Measurements from ENCODE around the gene BHLHE23. TPM values are rescaled to one million over a fixed set of nuclear protein-coding genes. Genes with fewer than 3 reads are reported as not detected.

BHLHE23 gene
- total RNA-seq, 1 experiment from 2014 or later: not detected

DNA sequence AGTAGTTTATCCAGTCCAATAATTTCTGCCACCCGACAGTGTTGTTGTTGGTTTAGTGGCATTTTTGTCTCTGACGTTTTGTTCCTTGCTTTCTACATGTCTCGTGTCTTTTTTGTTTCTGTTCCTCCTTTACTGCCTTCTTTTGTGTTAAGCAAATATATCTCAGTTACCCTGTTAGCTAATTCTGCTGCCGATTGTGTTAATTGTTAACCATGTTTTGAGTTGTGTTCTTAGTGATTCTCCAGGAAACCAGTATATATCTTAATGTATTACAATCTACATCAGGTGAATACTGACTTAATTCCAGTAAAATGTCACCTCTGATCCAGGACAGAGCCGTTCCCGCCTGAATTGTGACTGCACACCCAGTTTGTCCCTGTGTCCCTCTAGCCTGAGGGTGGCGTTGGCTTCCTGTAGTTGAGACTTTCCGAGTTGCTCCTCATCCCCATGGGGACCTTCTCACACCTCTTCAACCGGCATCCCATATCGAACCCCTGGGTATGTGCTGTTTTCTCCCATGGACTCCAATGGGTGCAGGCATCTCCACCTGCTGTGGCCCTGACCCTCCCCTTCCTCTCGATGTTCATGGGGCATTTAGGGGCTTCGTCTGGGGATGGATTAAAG lies 35.8 kb upstream of the BHLHE23 start:
- TF ChIP-seq RAD21 (IDR thresholded peaks at IDR 0.05; ENCODE audit: low read depth): peak; percentile 34; the same call in 1 of the 2 replicates
- TF ChIP-seq, protein P1, sequence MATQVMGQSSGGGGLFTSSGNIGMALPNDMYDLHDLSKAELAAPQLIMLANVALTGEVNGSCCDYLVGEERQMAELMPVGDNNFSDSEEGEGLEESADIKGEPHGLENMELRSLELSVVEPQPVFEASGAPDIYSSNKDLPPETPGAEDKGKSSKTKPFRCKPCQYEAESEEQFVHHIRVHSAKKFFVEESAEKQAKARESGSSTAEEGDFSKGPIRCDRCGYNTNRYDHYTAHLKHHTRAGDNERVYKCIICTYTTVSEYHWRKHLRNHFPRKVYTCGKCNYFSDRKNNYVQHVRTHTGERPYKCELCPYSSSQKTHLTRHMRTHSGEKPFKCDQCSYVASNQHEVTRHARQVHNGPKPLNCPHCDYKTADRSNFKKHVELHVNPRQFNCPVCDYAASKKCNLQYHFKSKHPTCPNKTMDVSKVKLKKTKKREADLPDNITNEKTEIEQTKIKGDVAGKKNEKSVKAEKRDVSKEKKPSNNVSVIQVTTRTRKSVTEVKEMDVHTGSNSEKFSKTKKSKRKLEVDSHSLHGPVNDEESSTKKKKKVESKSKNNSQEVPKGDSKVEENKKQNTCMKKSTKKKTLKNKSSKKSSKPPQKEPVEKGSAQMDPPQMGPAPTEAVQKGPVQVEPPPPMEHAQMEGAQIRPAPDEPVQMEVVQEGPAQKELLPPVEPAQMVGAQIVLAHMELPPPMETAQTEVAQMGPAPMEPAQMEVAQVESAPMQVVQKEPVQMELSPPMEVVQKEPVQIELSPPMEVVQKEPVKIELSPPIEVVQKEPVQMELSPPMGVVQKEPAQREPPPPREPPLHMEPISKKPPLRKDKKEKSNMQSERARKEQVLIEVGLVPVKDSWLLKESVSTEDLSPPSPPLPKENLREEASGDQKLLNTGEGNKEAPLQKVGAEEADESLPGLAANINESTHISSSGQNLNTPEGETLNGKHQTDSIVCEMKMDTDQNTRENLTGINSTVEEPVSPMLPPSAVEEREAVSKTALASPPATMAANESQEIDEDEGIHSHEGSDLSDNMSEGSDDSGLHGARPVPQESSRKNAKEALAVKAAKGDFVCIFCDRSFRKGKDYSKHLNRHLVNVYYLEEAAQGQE (IDR thresholded peaks at IDR 0.05; ENCODE audit: low read depth): no peak
- no peak for TF ChIP-seq EGR1 (IDR thresholded peaks at IDR 0.05; ENCODE audit: low read depth)
- TF ChIP-seq EZH2 (IDR thresholded peaks at IDR 0.05): no peak
- TF ChIP-seq, protein P2, sequence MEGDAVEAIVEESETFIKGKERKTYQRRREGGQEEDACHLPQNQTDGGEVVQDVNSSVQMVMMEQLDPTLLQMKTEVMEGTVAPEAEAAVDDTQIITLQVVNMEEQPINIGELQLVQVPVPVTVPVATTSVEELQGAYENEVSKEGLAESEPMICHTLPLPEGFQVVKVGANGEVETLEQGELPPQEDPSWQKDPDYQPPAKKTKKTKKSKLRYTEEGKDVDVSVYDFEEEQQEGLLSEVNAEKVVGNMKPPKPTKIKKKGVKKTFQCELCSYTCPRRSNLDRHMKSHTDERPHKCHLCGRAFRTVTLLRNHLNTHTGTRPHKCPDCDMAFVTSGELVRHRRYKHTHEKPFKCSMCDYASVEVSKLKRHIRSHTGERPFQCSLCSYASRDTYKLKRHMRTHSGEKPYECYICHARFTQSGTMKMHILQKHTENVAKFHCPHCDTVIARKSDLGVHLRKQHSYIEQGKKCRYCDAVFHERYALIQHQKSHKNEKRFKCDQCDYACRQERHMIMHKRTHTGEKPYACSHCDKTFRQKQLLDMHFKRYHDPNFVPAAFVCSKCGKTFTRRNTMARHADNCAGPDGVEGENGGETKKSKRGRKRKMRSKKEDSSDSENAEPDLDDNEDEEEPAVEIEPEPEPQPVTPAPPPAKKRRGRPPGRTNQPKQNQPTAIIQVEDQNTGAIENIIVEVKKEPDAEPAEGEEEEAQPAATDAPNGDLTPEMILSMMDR (IDR thresholded peaks at IDR 0.05 in 2 of 3, conservative IDR thresholded peaks at IDR 0.05 in 1 of 3; ENCODE audit: borderline replicate concordance in 1 of 3, insufficient read depth in 1 of 3, low read depth in 2 of 3, low read length in 2 of 3): 0 out of 6 replicates have a peak, but pooled peaks of 1 of the 3 experiments have one; percentile 7
- TF ChIP-seq CBX3 (IDR thresholded peaks at IDR 0.05; ENCODE audit: low read depth): no peak
- no peak for TF ChIP-seq ELF1 (IDR thresholded peaks at IDR 0.05; ENCODE audit: borderline replicate concordance, low read depth)
- ChIA-PET CTCF (no interaction called here), POLR2A (no interaction called here), RAD21 (ENCODE audit: low non-redundant PET in 1 of 2, low total read pairs in 2 of 2, uncharacterized antibody in 2 of 2, unreplicated experiment in 2 of 2) (no interaction called here)
- intact Hi-C loops (cut with micrococcal nuclease): no loop called here
- no peak overlapping the region for H3K4me2 ChIP-seq (ENCODE audit: low read length)
- H3K36me3 ChIP-seq (ENCODE audit: control insufficient read depth in 1 of 2, insufficient read depth in 2 of 2, low read length in 2 of 2): no peaks in the 10 kb centered on the region
- H3K4me3 ChIP-seq (replicated peaks in 1 of 2; ENCODE audit: low read depth in 1 of 2, low read length in 2 of 2): no peak overlapping the region
- DNase-seq (ENCODE audit: low read depth, low spot score) (no peak), ATAC-seq (no peak; the same call in 1 of the 2 replicates)
- H3K4me1 ChIP-seq (ENCODE audit: control insufficient read depth in 1 of 2, insufficient read depth in 2 of 2, low read length in 2 of 2): no peaks in the 10 kb centered on the region
- H3K9me2 ChIP-seq (ENCODE audit: insufficient read depth): no peaks in the 10 kb centered on the region
- H4K20me1 ChIP-seq (ENCODE audit: insufficient read depth): no peaks in the 10 kb centered on the region
- no peak overlapping the region for H3K27ac ChIP-seq (ENCODE audit: low read depth, low read length)
- peaks cover 31% of the 10 kb centered on the region for H3K27me3 ChIP-seq (ENCODE audit: insufficient read depth, low read length)
- BruUV-seq (replicated peaks): no TSS peak
- no peaks in the 10 kb centered on the region for H3K9me3 ChIP-seq (ENCODE audit: control insufficient read depth in 1 of 2, insufficient read depth in 1 of 2, low read depth in 1 of 2, low read length in 2 of 2)
- no peak overlapping the region for H2AFZ ChIP-seq (ENCODE audit: low read depth, low read length, poor library complexity, severe bottlenecking)
- H3K9ac ChIP-seq (ENCODE audit: low read length): no peak overlapping the region
- H3K79me2 ChIP-seq (ENCODE audit: insufficient read depth, low read length): no peaks in the 10 kb centered on the region

Data from HCT116 (cell line).